NCI-H446 treated with DMSO at 0.1 percent for 48 hours (cell line): ENCODE data around the gene TTC28.

Experiments used
- DNase-seq: peaks from one replicate; lab custom pipeline; 2025; lab: John Stamatoyannopoulos, UW

TTC28 gene

DNA sequence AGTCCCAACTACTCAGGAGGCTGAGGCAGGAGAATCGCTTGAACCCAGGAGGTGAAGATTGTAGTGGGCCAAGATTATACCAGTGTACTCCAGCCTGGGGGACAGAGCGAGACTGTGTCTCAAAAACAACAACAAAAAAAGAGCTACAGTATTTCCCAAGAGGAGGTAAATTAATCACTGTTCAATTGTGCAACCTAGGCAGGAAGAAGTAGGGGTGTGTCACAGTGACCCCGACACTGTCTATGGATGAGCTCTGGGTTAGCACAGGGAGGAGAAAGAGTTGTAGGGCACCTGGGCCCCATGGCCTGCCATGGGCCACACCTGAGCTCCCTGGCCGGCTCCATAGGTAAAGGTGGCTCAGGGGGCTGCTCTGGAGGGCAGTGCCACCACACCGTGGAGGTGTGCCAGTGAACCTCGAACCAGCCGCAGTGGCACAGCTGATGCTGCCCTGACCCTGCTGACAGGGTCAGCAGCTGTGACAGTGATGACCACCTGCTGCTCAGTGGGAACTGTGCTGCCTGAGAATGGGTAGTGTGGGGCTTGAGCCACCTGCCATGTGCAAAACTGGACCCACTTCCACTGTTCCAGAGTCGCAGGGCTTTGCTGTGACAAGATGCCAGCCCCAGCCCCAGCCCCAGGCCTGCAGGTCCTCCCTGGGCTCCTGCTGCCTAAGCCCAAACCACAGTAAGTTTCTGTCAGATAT is 676.6 kb downstream of the TTC28 start:
- no peak for DNase-seq

DNA sequence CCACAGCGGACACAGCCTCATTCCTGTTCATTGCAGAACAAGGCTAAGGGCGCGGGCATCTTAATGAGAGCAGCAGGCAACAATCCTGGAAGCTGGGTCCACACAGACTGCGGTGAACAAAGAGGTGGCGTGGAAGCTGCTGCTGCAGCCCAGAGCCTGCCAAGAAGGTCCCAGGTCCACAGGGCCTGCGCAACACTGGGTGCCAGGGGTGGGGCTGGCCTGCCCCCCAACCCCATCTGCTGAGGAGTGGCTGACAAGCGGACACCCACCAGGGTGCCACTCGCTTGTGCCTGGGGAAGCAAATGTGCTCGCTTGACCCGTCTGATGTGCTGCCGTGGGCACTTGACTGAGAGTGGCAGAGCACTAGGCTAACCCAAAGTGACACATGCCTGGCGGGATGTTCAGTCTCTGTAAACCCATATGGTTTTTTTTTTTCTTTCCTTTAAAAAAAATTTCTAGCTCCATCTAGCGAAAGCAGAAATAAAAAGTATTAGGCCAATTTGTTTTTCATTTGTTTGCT is 677.4 kb downstream of the TTC28 start:
- DNase-seq: no peak

DNA sequence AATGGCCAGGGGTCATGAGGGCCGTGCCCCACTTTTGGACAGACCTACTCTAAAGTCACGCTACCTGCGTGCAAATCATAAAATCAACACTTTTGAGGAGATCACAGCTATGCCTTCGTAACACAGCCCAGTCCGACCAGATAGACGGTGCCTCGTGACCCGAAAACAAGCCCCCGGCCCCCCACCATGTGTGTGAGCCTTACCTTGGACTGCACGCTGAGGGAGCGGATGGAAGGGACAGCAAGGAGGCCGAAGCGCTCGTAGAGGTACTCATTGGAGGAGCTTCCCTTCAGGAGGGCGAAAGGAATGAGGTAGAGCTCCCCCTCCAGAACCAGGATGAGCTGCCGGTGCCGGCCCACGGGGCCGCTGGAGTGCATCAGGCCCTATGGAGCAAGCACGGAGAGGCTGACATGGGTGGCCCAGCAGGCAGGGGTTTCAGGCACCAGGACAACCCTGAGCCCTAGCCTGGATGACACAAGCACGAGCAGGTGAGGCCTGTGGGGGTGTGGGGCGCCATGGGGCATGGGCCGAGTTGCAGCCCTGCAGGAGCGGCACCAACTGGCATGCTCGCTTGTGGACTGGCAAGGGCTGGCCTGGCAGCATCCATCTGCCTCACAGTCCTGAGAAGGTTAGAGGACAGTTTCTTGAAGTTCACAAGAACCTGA is 678.3 kb downstream of the TTC28 start:
- no peak for DNase-seq

- no peak for DNase-seq
Observed at GRCh38 chr22:28000361-28000760, 679.3 kb downstream of the TTC28 start.

DNA sequence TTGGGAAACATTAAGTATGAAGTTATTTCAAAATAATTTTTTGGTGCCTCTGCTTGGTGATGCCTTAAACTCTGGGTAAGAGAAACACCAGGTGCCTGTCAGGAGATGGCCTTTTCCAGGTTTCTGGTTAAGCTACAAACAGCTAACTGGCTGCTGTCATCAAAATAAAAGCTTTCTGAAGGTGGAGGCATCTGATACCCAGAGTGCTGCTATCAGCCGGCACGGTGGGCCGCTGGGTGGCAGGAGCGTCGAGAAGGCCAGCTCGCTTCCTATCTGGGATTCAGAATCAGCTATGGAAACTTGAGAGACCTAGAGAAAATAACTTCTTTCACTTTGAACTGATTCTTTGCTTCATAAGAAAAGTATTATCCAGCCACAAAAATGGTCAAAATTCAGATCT is 679.8 kb downstream of the TTC28 start:
- no peak for DNase-seq

GRCh38 chr22:27998511-27999410 is 680.9 kb downstream of the TTC28 start:
- no peak for DNase-seq

DNA sequence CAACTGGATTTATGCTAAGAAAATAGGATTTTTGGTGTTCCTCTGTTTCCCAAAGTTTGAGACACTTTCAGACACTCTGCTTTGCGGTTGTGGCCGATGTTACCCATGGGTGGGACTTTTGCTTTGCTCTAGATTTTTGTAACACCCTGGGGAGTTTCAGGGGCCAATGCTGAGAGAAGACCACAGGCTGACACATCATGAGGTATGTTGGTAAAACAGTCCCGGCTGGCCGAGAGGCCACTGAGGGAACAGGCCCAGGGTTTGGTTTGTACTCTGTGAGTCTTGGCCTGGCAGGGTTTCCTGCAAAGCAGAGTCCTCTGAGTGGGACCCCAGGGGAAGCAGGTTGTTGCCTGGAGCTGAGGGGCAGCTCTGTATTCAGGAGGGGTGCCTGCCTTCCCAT is 682.1 kb downstream of the TTC28 start:
- DNase-seq: no peak

- DNase-seq: no peak
Observed at GRCh38 chr22:27996981-27997380, 682.7 kb downstream of the TTC28 start.

- no peak for DNase-seq
Observed at GRCh38 chr22:27996529-27996925, 683.1 kb downstream of the TTC28 start.

- DNase-seq: no peak
Observed at GRCh38 chr22:27995801-27996528, 683.7 kb downstream of the TTC28 start.

DNA sequence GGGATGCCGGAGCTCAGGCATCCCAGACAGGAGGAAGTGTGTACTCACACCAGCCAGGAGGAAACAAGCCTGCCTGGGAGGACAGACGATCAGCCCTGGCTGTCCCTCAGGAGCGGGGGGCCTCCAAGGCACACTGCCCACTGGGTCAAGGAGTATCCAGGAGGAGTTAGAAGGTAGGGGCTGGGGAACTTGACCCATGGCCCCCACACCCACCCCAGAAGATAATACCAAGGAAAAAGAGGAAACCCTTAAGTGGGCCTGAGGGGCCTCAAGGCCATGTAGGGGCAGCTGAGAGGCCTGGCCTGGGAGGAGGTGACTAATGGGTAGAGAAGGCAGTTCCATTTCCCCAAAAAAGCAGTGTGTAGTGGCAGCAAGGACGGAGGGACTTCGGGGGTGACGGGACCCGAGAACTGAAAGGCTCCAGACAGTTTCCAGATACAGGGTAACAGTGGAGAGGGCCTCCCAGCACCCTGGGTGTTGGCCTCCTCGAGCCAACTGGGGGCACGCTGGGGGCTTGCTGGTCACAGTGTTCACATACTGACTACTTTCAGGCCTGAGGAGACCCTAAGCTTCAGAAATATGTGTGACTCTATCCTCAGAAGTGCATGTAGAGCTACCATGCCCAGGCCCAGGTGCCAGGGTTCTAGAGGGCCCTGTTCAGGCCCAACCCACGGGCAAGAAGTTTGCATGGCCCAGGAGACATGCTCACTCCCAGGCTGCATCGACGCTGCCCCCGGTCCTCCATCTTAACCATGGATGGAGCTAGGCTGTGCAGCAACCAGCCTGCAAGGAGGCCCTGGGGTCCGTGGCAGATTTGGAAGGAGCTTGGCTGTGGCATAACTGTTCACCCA is 684.9 kb downstream of the TTC28 start:
- no peak for DNase-seq

DNA sequence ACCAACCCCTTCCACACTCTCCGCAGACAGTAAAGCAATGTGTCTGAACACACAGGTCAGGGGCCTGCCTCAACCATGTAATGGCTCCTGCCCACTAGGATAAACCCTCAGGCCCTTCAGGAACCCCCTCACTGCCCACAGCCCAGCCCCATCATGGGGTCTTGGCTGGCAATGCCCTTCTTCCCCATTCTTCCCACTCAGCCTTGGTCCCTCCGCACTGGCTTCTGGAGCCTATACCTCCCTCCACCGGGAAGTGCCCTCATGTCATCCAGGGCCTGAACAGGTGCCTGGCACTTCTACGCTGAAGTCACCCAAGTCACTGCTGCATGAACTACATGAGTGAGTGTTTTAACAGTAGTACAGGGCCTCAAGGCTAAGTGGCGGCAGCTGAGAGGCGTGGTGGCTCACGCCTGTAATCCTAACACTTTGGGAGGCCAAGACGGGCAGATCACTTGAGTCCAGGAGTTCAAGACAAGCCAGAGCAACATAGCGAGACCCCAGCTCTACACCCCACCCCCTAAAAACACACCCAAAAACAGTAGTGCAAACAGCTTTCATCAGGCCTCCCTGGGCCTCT is 685.8 kb downstream of the TTC28 start:
- DNase-seq: no peak

GRCh38 chr22:27993201-27993635 is 686.4 kb downstream of the TTC28 start:
- DNase-seq: no peak

DNA sequence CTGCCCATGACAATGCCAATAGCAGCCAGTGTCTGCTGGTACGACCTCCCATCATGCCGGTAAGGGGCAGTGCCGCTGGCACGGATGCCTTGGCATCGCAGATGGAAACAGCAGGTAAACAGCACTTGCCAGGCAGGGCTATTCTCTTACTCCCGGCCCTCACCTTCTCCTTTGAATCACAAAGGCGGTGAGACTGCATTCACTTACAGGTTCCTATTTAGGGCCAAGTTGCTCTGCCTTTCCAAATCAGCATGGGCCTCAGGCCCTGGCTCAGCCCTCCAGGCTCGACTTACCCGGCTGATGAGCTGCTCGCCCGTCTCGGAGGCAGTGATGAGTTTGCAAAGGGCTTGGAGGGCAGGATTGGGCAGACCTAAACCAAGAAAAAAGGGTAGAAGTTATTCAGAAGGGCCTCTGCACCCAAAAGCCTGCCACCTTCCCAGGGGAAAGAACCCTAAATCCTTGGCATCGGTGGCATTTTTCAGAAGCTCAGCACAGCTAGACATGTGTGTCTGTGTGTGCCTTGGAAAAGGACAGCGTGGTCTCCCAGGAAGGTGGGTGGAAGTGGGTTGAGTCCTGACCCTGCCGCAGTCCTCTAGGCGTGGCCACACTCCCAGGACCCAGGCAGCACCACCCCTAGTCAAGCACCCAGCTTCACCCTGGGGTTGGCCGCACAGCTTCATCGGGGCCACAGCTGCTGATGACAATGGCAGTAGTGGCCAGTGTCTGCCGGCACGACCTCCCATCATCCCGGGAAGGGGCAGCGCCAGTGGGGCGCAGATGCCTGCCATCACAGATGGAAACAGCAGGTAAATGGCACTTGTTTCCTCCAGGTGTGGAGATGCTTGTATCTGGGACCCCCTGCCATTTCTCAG is 687.1 kb downstream of the TTC28 start:
- no peak for DNase-seq

- no peak for DNase-seq
Observed at GRCh38 chr22:27991586-27992293, 687.9 kb downstream of the TTC28 start.

DNA sequence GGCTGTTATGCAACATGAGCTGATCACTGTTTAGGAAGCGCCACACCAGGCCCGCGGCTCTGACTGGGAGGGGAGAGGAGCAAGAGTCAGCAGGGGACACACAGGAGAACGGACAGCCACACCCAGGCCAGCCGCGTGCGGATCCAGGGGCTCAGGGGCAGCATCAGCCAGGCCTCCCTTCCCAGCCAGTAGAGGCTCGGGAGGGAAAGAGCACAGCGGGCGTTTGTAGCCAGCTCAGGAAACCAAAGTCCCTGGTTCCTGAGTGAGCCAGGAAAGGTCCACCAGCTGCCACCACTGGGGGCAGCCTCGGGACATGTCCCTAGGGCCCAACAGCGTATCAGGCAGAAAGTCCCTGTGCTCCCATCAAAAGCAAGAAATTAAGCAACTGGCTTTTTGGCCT is 688.8 kb downstream of the TTC28 start:
- no peak for DNase-seq

DNA sequence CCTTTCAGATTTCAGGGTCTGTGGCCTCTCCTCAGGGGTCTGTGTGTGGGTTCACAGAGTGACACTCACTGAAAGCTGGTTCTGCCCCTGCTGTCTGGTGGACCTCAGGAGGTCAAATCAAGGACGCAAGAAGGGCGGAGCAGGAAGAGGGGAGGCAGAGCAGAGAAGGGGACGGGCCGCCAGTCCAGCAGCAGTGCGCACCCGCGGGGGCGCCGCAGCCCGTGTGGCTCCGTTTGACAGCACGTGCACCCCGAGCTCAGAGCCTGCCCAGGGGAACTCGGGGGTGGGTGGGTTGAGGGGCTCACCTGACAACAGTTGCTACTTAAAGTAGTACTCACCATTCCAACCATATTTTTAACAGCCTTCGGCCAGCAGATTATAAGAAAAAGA is 689.2 kb downstream of the TTC28 start:
- no peak for DNase-seq

GRCh38 chr22:27989758-27990450 is 689.7 kb downstream of the TTC28 start:
- DNase-seq: no peak
